ENCODE results near the gene FAM163A.

- TF ChIP-seq CTCF (conservative IDR thresholded peaks at IDR 0.05) (no peak), ZFX (IDR thresholded peaks at IDR 0.05) (no peak)
These were observed 11.4 kb upstream of the FAM163A start for GRCh38 chr1:179731643-179732042.
